Anterior cingulate cortex (tissue), 58 donors: ENCODE results near the gene C3AR1.
A peak's percentile ranks its signal among the peaks of the same experiment; 100 is the strongest.
"Not testable (repeated sequence)": the region's sequence is repeated elsewhere in the genome, so short reads cannot be mapped to it uniquely, and the experiment has no call there.

ENCODE experiments used
- DNase-seq, 58 donors: peaks; one replicate each; lab custom pipeline; 2025; lab: John Stamatoyannopoulos, UW

The C3AR1 gene

GRCh38 chr12:8031017-8031416 lies 35.1 kb downstream of the C3AR1 start:
- not testable (repeated sequence) for DNase-seq

DNA sequence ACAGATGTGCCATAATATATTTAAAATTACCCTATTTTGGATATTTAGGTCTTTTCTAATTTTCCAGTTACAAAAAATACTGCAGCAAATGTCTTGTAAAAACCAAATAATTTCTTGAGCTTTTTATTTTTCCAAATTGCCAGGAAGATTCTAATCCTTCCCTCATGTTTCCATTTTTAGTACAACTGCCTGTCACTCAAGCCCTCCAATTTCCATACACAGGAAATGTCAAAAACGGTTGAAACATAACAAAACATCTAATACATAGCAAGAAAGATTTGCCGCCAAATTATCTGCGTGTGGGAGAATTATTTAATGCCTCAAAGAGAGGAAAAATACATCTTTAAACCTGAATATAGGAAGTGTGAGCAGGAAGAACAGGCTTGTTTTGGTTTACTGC lies 36.0 kb downstream of the C3AR1 start:
- DNase-seq, result no peak

GRCh38 chr12:8028267-8028666 lies 37.9 kb downstream of the C3AR1 start:
- no peak for DNase-seq

DNA sequence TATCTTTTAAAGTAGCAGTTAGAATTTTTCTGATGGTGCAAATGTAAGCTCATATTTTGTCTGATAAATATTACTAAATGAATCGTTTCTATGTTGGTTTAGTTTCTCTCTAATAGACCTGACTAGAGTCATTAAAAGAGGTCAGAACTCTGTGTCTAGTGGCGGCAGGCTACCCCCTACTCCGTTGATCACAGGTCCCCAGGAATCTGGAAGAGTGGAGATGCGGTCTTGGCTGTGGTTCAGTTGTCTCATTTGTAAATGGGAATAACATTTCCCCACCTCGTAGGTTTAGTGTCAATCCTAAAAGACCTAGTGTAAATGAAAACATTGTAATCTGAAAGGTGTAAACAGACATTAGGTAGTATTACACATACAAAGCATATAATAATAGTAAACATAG lies 38.3 kb downstream of the C3AR1 start:
- no peak for DNase-seq

- DNase-seq, result peak; percentile 57 to 99 (median 94)
Measured at GRCh38 chr12:8026291-8026900, 39.8 kb downstream of the C3AR1 start.

DNA sequence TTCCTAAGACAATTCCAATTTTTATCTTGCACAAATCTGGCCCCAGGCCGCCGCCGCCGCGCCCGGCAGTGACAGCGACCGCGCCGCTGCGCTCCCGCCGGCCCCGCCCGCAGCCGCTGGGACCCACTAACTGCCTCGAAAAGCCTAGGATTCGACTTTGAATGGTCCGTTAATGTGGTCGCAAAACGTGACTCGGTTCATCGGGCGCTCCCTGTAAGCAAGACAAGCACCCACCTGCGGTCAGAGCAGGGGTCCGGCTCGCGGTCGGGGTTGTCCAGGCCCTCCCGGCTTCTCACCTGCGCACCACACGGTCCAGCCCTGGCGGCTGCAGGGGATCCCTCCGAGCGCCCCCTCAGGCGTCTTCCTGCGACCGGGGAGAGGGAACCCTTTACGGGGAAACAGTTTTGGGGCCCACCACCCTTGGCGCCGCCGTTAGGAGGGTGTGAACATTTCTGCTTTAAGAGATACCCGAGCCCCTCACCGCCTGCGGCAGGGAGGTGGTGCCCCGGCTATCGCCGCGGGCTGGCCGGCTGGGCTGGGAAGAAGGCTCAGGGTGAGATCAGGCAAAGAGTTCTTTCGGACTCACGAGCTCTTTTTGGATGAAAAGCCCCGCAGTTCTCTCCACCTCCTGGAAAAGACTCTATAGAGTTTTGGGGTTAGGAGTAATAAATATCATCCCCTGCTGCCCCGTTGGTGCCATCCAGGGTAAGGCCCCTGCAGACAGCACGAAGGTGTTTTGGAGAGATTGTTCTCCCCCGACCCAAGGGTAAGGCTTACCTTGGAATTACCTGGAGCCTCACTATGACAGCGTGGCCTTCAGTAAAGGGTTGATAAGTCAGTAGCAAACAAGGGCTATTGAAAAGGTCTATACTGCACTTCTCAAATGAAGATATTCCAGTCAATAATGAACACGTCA lies 47.2 kb downstream of the C3AR1 start:
- peak in 20 of 58 donors; percentile 6 to 70 (median 24) for DNase-seq

- not testable (repeated sequence) for DNase-seq
Measured at GRCh38 chr12:8018213-8018612, 47.9 kb downstream of the C3AR1 start.

DNA sequence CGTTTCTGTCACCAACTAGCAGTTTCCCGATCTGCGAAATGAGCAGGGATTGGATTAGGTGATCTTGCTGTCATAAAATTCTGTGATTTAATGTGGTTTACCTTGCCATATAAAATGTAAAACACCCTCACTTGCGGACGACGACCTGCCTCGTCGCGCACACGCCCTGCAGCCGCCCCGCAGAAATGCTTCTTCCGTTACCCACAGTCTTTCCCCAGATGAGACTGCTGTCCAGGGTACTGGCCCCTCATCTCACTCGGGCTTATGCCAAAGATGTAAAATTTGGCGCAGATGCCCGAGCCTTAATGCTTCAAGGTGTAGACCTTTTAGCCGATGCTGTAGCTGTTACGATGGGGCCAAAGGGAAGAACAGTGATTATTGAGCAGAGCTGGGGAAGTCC lies 51.3 kb downstream of the C3AR1 start:
- DNase-seq, result no peak

DNA sequence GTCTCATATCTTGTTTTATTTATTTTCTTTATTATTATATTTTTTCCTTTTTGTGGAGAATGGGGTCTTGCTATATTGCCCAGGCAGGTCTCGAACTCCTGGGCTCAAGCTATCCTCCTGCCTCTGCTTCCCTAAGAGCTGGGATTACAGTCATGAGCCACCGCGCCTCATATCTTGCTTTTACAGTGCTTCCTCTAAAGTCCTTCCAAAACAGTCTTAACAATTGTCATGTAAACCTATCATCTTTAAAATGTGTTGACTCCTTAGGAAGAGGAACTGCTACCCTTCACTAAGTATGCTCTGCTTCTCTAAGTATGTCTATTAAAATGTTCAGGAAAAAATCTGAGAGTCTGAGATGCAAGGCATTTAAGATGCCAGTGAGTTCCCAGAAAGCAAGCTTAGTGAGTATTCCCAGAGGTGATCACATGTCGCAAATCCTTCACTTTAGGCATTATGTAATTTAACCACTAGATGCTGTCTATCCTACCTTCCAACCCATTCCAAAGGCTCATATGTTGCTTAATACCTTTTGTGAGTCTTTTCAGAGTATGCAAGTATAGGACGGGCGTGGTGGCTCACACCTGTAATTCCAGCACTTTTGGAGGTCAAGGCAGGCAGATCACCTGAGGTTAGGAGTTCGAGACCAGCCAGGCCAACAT lies 53.4 kb downstream of the C3AR1 start:
- no peak for DNase-seq

DNA sequence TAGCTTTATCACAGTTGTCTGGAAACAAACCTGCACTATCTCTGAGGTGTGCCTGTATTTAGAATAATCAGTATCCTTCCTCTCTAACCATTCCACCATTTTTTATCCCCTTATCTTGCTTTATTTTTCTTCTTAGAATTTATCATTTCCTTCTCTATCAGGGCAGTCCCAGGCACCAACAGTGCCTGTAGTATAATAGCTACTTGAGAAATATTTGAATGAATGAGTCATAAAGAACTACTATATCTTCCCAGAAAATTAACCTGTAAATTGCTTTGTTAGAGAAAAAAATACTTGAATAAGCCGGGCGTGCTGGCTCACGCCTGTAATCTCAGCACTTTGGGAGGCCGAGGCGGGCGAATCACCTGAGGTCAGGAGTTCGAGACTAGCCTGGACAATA lies 54.8 kb downstream of the C3AR1 start:
- DNase-seq, result no peak
